H1 (cell line): Measurements from ENCODE around the gene GIGYF2. TPM values are rescaled to one million over a fixed set of nuclear protein-coding genes. Genes with fewer than 3 reads are reported as not detected.

Source experiments
- CTCF ChIA-PET: fragments of 300-600 bp; sonication (Branson Sonifier 250); formaldehyde crosslinking; loops from one replicate; lab custom pipeline; 2021; ENCODE audit not compliant: partially characterized antibody; lab: Charles Lee
- POLR2A ChIA-PET: fragments of 300-600 bp; sonication (Branson Sonifier 250); formaldehyde crosslinking; loops from one replicate; lab custom pipeline; 2021; ENCODE audit warnings: inconsistent platforms; ENCODE audit not compliant: partially characterized antibody; lab: Charles Lee
- DNase-seq, 2 experiments: peaks; one replicate each; pipeline versions ENCODE4 v3.0.0 to v3.0.0-alpha.2; 2010 to 2022; ENCODE audit warnings: low spot score in 2 of 2, low read depth in 1 of 2, mixed read lengths in 1 of 2
- FAIRE-seq: peaks from 2 replicates; lab custom pipeline; 2011; peaks lifted over from hg19 to GRCh38; lab: Jason Lieb, UNC
- H2AFZ ChIP-seq: 2 replicates; pipeline ENCODE4 v1.8.1; 2012; ENCODE audit warnings: low read length, inconsistent platforms
- H2AK5ac ChIP-seq: 2 replicates; pipeline ENCODE4 v1.6.1; 2013; ENCODE audit warnings: low read depth, low read length
- H2BK120ac ChIP-seq: replicated peaks from 2 replicates; pipeline ENCODE3; 2013; ENCODE audit warnings: low read depth, low read length, inconsistent platforms
- H2BK12ac ChIP-seq: 2 replicates; pipeline ENCODE4 v1.6.1; 2013; ENCODE audit warnings: low read depth, low read length
- H2BK15ac ChIP-seq: 2 replicates; pipeline ENCODE4 v1.6.1; 2013; ENCODE audit warnings: low read length
- H2BK20ac ChIP-seq: 2 replicates; pipeline ENCODE4 v1.6.1; 2013; ENCODE audit warnings: low read length
- H2BK5ac ChIP-seq: 2 replicates; pipeline ENCODE4 v1.6.1; 2013; ENCODE audit warnings: low read depth, low read length
- H3K14ac ChIP-seq: 2 replicates; pipeline ENCODE4 v1.6.1; 2013; ENCODE audit warnings: inconsistent platforms; ENCODE audit not compliant: insufficient read length
- H3K18ac ChIP-seq: 2 replicates; pipeline ENCODE4 v1.6.1; 2013; ENCODE audit warnings: low read length; ENCODE audit errors: extremely low read depth
- H3K23ac ChIP-seq: 2 replicates; pipeline ENCODE4 v1.6.1; 2013; ENCODE audit warnings: inconsistent platforms; ENCODE audit not compliant: insufficient read length
- H3K23me2 ChIP-seq: 2 replicates; pipeline ENCODE4 v1.6.1; 2013; ENCODE audit warnings: low read depth, low read length
- H3K27ac ChIP-seq: 2 replicates; pipeline ENCODE4 v1.6.1; 2011; ENCODE audit warnings: low read depth, low read length, inconsistent platforms
- H3K27me3 ChIP-seq, 4 experiments: replicated peaks in 1 of 4; 1 replicate in 1 of 4; 2 replicates in 3 of 4; pipeline versions ENCODE4 v1.6.1 to v1.8.1; 2011 to 2013; ENCODE audit warnings: low read length in 3 of 4, mild to moderate bottlenecking in 3 of 4, inconsistent platforms in 2 of 4, mixed read lengths in 2 of 4, moderate library complexity in 1 of 4; ENCODE audit not compliant: control insufficient read depth in 3 of 4, insufficient read depth in 3 of 4; ENCODE audit errors: extremely low read depth in 1 of 4
- H3K36me3 ChIP-seq, 4 experiments: 2 replicates each; pipeline versions ENCODE4 v1.6.1 to v1.8.1; 2011 to 2013; ENCODE audit warnings: mild to moderate bottlenecking in 4 of 4, low read length in 3 of 4, moderate library complexity in 2 of 4, control low read depth in 1 of 4, inconsistent platforms in 1 of 4; ENCODE audit not compliant: insufficient read depth in 4 of 4, control insufficient read depth in 2 of 4
- H3K4ac ChIP-seq: replicated peaks from 2 replicates; pipeline ENCODE3; 2013; ENCODE audit warnings: low read length, low read depth, mixed read lengths, inconsistent platforms; ENCODE audit not compliant: insufficient read length
- H3K4me1 ChIP-seq, 4 experiments: replicated peaks in 1 of 4; 1 replicate in 1 of 4; 2 replicates in 3 of 4; pipeline versions ENCODE4 v1.6.1 to v1.8.1; 2011 to 2013; ENCODE audit warnings: low read length in 3 of 4, inconsistent platforms in 2 of 4, mixed read lengths in 1 of 4; ENCODE audit not compliant: insufficient read depth in 4 of 4, control insufficient read depth in 3 of 4
- H3K4me2 ChIP-seq, 2 experiments: 2 replicates each; pipeline versions ENCODE4 v1.6.1 to v1.8.1; 2011 to 2013; ENCODE audit warnings: low read depth in 2 of 2, low read length in 2 of 2, control low read depth in 1 of 2, inconsistent platforms in 1 of 2, mild to moderate bottlenecking in 1 of 2; ENCODE audit not compliant: insufficient read depth in 1 of 2
- H3K4me3 ChIP-seq, 4 experiments: fragments of 200-600, 300-600 bp in 1 of 4; sonication (generic), shearing (Covaris generic), sonication (Bioruptor Twin) in 1 of 4; 2 replicates each; pipeline versions ENCODE4 v1.5.1 to v1.8.1; 2011 to 2016; ENCODE audit warnings: low read length in 4 of 4, low read depth in 3 of 4, control low read depth in 2 of 4, inconsistent platforms in 2 of 4, mild to moderate bottlenecking in 2 of 4, mixed read lengths in 1 of 4, moderate library complexity in 1 of 4; ENCODE audit not compliant: insufficient read depth in 2 of 4; ENCODE audit errors: extremely low read depth in 1 of 4
- H3K56ac ChIP-seq: replicated peaks from 2 replicates; pipeline ENCODE3; 2013; ENCODE audit warnings: low read depth, mild to moderate bottlenecking, mixed read lengths, low read length, inconsistent platforms; ENCODE audit not compliant: insufficient read length
- H3K79me1 ChIP-seq: 2 replicates; pipeline ENCODE4 v1.6.1; 2013; ENCODE audit warnings: low read depth, low read length, control low read depth
- H3K79me2 ChIP-seq, 2 experiments: 2 replicates each; pipeline versions ENCODE4 v1.6.1 to v1.8.1; 2012 to 2013; ENCODE audit warnings: low read length in 2 of 2, mild to moderate bottlenecking in 2 of 2, inconsistent platforms in 1 of 2; ENCODE audit not compliant: insufficient read depth in 2 of 2, control insufficient read depth in 1 of 2
- H3K9ac ChIP-seq, 4 experiments: replicated peaks in 1 of 4; 1 replicate in 1 of 4; 2 replicates in 3 of 4; pipeline versions ENCODE4 v1.6.1 to v1.8.1; 2011 to 2013; ENCODE audit warnings: low read depth in 3 of 4, low read length in 3 of 4, control low read depth in 2 of 4, mild to moderate bottlenecking in 2 of 4, moderate library complexity in 2 of 4, inconsistent platforms in 1 of 4; ENCODE audit errors: extremely low read depth in 1 of 4
- H3K9me3 ChIP-seq, 2 experiments: 2 replicates each; pipeline versions ENCODE4 v1.6.1 to v1.8.1; 2012 to 2013; ENCODE audit warnings: mild to moderate bottlenecking in 2 of 2, moderate library complexity in 2 of 2, control low read depth in 1 of 2, inconsistent platforms in 1 of 2, low read depth in 1 of 2, low read length in 1 of 2, mixed read lengths in 1 of 2; ENCODE audit not compliant: insufficient read depth in 2 of 2
- H4K20me1 ChIP-seq, 2 experiments: replicated peaks in 1 of 2; 2 replicates each; pipeline versions ENCODE3 to v1.8.1; 2011 to 2013; ENCODE audit warnings: inconsistent platforms in 2 of 2, low read length in 2 of 2, mild to moderate bottlenecking in 1 of 2; ENCODE audit not compliant: insufficient read depth in 2 of 2, control insufficient read depth in 1 of 2
- H4K5ac ChIP-seq: 2 replicates; pipeline ENCODE4 v1.6.1; 2013; ENCODE audit warnings: low read length, low read depth, mixed read lengths, inconsistent platforms; ENCODE audit not compliant: insufficient read length
- H4K8ac ChIP-seq: 2 replicates; pipeline ENCODE4 v1.8.0; 2013; ENCODE audit warnings: mild to moderate bottlenecking, moderate library complexity, low read length, inconsistent platforms; ENCODE audit not compliant: insufficient read depth; ENCODE audit errors: extremely low read depth
- H4K91ac ChIP-seq: replicated peaks from 2 replicates; pipeline ENCODE3; 2013; ENCODE audit warnings: low read length, mixed read lengths, inconsistent platforms; ENCODE audit not compliant: insufficient read length
- EP300 ChIP-seq, 2 experiments: IDR thresholded peaks; 1 replicate in 1 of 2; 2 replicates in 1 of 2; pipeline ENCODE4 v1.6.1; 2011 to 2012; ENCODE audit warnings: low read depth in 2 of 2, low read length in 2 of 2, mild to moderate bottlenecking in 2 of 2, borderline replicate concordance in 1 of 2, inconsistent platforms in 1 of 2, moderate library complexity in 1 of 2
- RAD21 ChIP-seq, 2 experiments: IDR thresholded peaks in 1 of 2; conservative IDR thresholded peaks in 1 of 2; 2 replicates each; pipeline ENCODE4 v1.6.1; 2011; ENCODE audit warnings: low read depth in 2 of 2, low read length in 2 of 2, improper control_type of control experiment in 1 of 2, inconsistent platforms in 1 of 2, mild to moderate bottlenecking in 1 of 2, moderate library complexity in 1 of 2
- SP1 ChIP-seq: IDR thresholded peaks from 2 replicates; pipeline ENCODE4 v1.6.1; 2011; ENCODE audit warnings: low read depth, low read length
- TBP ChIP-seq: IDR thresholded peaks from 2 replicates; pipeline ENCODE4 v1.6.1; 2011; ENCODE audit warnings: low read depth, low read length, improper control_type of control experiment
- WGBS, 2 experiments: shearing (Covaris generic) in 1 of 2; methylation state at CpG; one replicate each; pipeline versions ENCODE4 v1.1.6 to v1.1.7; 2013 to 2015; ENCODE audit warnings: low lambda C conversion rate in 2 of 2, mixed read lengths in 2 of 2, inconsistent platforms in 1 of 2, low coverage in 1 of 2, missing lambda C conversion rate in 1 of 2; ENCODE audit not compliant: insufficient replicate concordance in 2 of 2, insufficient coverage in 1 of 2, insufficient read length in 1 of 2; ENCODE audit errors: extremely low coverage in 1 of 2, missing lambda C conversion rate in 1 of 2; 5-methylcytosine and 5-hydroxymethylcytosine counted together
- polyA plus RNA-seq, 7 experiments: library from polyadenylated mRNA; depleted of rRNA in 3 of 7; stranded (reverse) in 5 of 7; unstranded in 2 of 7; fragments of >200 nt in 5 of 7; fragments of 200-250 nt in 2 of 7; gene quantifications; 1 replicate in 5 of 7; 2 replicates in 1 of 7; 4 replicates in 1 of 7; pipeline versions ENCODE4 v1.2.1 to v1.2.3, GENCODE V29; 2011 to 2013; ENCODE audit warnings: missing spikeins in 2 of 7, mixed read lengths in 2 of 7
- total RNA-seq: library from RNA; stranded (reverse); fragmentation: NEBNext Ultra II Directional; extraction: Animal tissue kit (Norgen Biotek cat#: 25700); gene quantifications from 2 replicates; pipeline ENCODE4 v1.2.1, GENCODE V29; 2021

Gene GIGYF2
- total and polyA plus RNA-seq, 2 of the 8 experiments (the other 6 are each of a cell fraction or from before 2014, with no cell fraction given) = 22.3 to 62.0 TPM

DNA sequence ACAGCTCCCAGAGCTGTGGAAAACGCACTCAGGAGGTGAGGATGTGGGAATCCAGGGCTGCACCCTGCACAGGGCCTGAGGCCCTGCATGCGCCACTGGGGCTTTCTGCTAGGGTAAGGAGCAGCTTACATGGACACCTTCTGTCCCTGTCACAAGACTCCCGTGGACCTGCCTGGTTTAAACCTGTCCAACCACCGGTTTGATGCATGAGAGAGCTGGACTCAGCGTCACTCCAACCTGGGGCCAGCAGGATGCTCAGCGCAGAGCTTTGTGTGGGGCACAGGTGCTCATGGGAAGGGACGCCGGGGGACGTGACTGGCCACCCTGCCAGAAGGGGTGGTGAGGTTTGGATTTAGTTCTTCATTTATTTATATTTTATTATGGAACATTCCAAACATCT lies 197.1 kb downstream of the GIGYF2 start:
- Histone ChIP-seq H2BK12ac (0 out of 2 replicates have a peak overlapping the region, but pooled peaks have one; percentile 27), H3K27ac (no peak overlapping the region), H3K14ac (no peak overlapping the region), H3K27me3 (no peaks in the 10 kb centered on the region), H3K4me2 (no peak overlapping the region), H4K91ac (no peak overlapping the region), H4K5ac (no peak overlapping the region), H3K23ac (no peak overlapping the region), H2BK5ac (no peak overlapping the region), H3K4me1 (peaks cover 0 to 16% (median 9%) of the 10 kb centered on the region in 4 experiments; a peak in 6 of 7 replicates), H3K9ac (no peak overlapping the region), H2AFZ (no peak overlapping the region), H2BK20ac (no peak overlapping the region), H3K9me3 (no peaks in the 10 kb centered on the region), H3K4ac (no peak overlapping the region), H3K36me3 (no peaks in the 10 kb centered on the region), H4K20me1 (peaks cover 0 to 2% of the 10 kb centered on the region in 2 experiments), H2AK5ac (no peak overlapping the region), H3K23me2 (peaks cover 6% of the 10 kb centered on the region; the same call in 1 of the 2 replicates), H3K4me3 (no peak overlapping the region), H3K56ac (no peak overlapping the region), H3K79me2 (no peaks in the 10 kb centered on the region), H2BK15ac (no peak overlapping the region), H3K18ac (no peak overlapping the region), H3K79me1 (no peaks in the 10 kb centered on the region), H4K8ac (peak overlapping the region; percentile 3; the same call in 1 of the 2 replicates), H2BK120ac (no peak overlapping the region)
- CTCF ChIA-PET = interaction anchor here (0.5 to 1.7 kb wide), 7 partner anchors 10 to 295 kb away, joined by 3 to 4 read pairs (median 3); no protein-coding TSS in a partner anchor
- TF ChIP-seq TBP (no peak), SP1 (no peak), EP300 (IDR thresholded peaks at IDR 0.05; ENCODE audit: borderline replicate concordance in 1 of 2, low read depth in 2 of 2, low read length in 2 of 2) (no peak), RAD21 (IDR thresholded peaks at IDR 0.05 in 1 of 2, conservative IDR thresholded peaks at IDR 0.05 in 1 of 2; ENCODE audit: low read depth in 2 of 2, low read length in 2 of 2) (no peak)
- WGBS, 2 experiments = 95% methylated on average over 8 of the region's 9 CpGs; no CpG with 5 or more reads in 1 of the 2 experiments
- no peak for FAIRE-seq
- POLR2A ChIA-PET = no interaction called here
- no peak for DNase-seq
